Activated T-cell treated with anti-CD3 and anti-CD28 coated beads, Interleukin-2, amount 50 U/mL, for 72 hours (primary cell): Measurements from ENCODE around the gene PSMA6. TPM values are rescaled to one million over a fixed set of nuclear protein-coding genes. Genes with fewer than 3 reads are reported as not detected.
A peak's percentile ranks its signal among the peaks of the same experiment; 100 is the strongest.

Experiments
- ATAC-seq, 2 donors: fragments of 150-1000 bp; cut with Tn5 transposase; replicated peaks in 1 of 2; 2 replicates each; pipeline ENCODE4 v1.10.0; 2021; ENCODE audit warnings: moderate library complexity in 2 of 2, mild to moderate bottlenecking in 1 of 2
- DNase-seq, 2 donors: peaks; one replicate each; pipeline ENCODE4 v3.0.0; 2021 to 2022; ENCODE audit warnings: mixed read lengths in 1 of 2
- H3K27ac Mint-ChIP-seq: one replicate; pipeline ENCODE4 v1.8.0; 2022; ENCODE audit warnings: mild to moderate bottlenecking, moderate library complexity, mixed read lengths
- H3K27me3 Mint-ChIP-seq: one replicate; pipeline ENCODE4 v1.8.0; 2022; ENCODE audit warnings: low read depth, mixed read lengths
- H3K36me3 Mint-ChIP-seq, 2 donors: one replicate each; pipeline ENCODE4 v1.8.0; 2022; ENCODE audit warnings: mixed read lengths in 2 of 2, mild to moderate bottlenecking in 1 of 2; ENCODE audit not compliant: insufficient read depth in 2 of 2
- H3K4me1 Mint-ChIP-seq: one replicate; pipeline ENCODE4 v1.8.0; 2022; ENCODE audit warnings: low read depth, mixed read lengths
- H3K4me3 Mint-ChIP-seq, 2 donors: one replicate each; pipeline ENCODE4 v1.8.0; 2022; ENCODE audit warnings: mild to moderate bottlenecking in 2 of 2, mixed read lengths in 2 of 2, moderate library complexity in 2 of 2
- H3K9me3 Mint-ChIP-seq, 2 donors: one replicate each; pipeline ENCODE4 v1.8.0; 2022; ENCODE audit warnings: mixed read lengths in 2 of 2
- total RNA-seq, 2 donors: library from RNA; stranded (reverse); gene quantifications; one replicate each; pipeline ENCODE4 v1.2.3, GENCODE V29; 2022

Gene PSMA6
- total RNA-seq, 2 donors from 2014 or later: 325 to 349 TPM

DNA sequence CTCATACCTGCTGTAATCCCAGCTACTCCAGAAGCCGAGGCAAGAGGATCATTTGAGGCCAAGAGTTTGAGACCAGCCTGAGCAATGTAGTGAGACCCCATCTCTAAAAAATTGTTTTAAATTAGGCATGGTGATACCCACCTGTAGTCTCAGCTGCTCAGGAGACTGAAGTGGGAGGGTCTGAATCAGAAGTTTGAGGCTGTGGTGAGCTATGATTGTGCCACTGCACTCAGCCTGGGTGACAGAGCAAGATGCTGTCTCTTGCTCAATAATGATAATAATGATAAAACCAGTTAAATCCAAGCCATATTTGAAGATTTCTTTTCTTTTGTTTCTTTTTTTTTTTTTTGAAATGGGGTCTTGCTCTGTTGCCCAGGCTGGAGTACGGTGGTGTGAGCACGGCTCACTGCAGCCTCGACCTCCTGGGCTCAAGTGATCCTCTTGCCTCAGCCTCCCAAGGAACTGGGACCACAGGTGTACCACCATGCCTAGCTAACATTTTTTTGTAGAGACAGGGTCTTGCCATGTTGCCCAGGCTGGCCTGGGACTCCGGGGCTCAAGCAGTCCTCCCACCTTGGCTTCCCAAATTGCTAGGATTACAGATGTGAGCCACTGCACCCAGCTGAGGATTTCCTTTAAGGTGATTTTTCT lies 12.8 kb downstream of the PSMA6 start:
- Mint-ChIP-seq H3K4me1 (peaks cover 65% of the 10 kb centered on the region), H3K27ac (no peak overlapping the region), H3K27me3 (no peaks in the 10 kb centered on the region), H3K36me3 (peaks cover 5 to 35% of the 10 kb centered on the region in 2 donors), H3K4me3 (no peak overlapping the region), H3K9me3 (no peaks in the 10 kb centered on the region)
- peak in 1 of 2 donors; percentile 41 for ATAC-seq
- DNase-seq: no peak

DNA sequence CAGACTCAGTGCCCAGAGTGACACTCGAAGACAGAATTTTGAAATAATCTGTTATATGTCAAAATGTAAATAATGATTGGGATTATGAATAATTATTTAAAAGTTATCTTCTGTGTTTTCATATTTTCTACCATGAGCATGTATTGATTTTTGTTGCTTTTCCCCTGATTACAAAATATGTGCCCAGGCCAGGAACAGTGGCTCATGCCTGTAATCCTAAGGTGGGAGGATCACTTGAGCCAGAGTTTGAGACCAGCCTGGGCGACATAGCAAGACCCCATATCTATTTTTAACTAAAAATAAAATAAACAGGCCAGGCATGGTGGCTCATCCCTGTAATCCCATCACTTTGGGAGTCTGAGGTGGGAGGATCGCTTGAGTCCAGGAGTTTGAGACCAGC lies 13.5 kb downstream of the PSMA6 start:
- DNase-seq (no peak), ATAC-seq (no peak)
- H3K4me1 Mint-ChIP-seq: peaks cover 58% of the 10 kb centered on the region
- peaks cover 5 to 33% of the 10 kb centered on the region in 2 donors for H3K36me3 Mint-ChIP-seq
- H3K27me3 Mint-ChIP-seq: no peaks in the 10 kb centered on the region
- no peak overlapping the region for H3K4me3 Mint-ChIP-seq
- no peak overlapping the region for H3K27ac Mint-ChIP-seq
- H3K9me3 Mint-ChIP-seq: no peaks in the 10 kb centered on the region

DNA sequence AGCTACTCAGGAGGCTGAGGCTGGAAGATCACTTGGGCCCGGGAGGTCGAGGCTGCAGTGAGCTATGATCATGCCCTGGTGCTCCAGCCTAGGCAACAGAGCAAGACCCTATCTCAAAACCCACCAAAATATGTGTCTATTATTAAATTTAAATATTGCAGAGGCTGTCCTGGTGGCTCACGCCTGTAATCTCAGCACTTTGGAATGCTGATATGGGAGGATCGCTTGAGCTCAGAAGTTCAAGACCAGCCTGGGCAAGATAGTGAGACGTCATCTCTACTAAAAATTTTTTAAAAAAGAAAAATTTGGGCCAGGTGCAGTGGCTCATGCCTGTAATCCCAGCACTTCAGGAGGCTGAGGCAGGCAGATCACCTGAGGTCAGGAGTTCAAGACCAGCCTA lies 13.9 kb downstream of the PSMA6 start:
- Mint-ChIP-seq H3K4me3 (no peak overlapping the region), H3K27me3 (no peaks in the 10 kb centered on the region), H3K9me3 (no peaks in the 10 kb centered on the region), H3K4me1 (peaks cover 53% of the 10 kb centered on the region), H3K36me3 (peaks cover 5 to 30% of the 10 kb centered on the region in 2 donors), H3K27ac (peak overlapping the region; percentile 38)
- ATAC-seq (no peak), DNase-seq (no peak)

DNA sequence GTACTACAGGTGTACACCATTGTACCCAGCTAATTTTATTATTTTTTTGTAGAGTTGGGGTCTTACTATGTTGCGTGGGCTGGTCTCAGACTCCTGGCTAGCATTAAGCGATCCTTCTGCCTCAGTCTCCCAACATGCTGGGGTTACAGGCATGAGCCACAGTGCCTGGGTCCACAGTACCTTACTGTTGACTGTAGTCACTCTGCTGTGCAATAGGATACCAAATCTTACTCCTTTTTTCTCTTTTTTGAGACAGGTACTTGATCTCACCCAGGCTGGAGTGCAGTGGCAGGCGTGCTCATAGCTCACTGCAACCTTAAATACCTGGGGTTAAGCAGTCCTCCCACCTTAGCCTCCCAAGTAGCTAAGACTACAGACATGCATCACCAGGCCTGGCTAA lies 25.6 kb downstream of the PSMA6 start:
- H3K4me3 Mint-ChIP-seq: no peak overlapping the region
- H3K4me1 Mint-ChIP-seq: peaks cover 22% of the 10 kb centered on the region
- ATAC-seq (no peak), DNase-seq (no peak)
- H3K36me3 Mint-ChIP-seq: peaks cover 3 to 17% of the 10 kb centered on the region in 2 donors
- H3K27me3 Mint-ChIP-seq: no peaks in the 10 kb centered on the region
- H3K9me3 Mint-ChIP-seq: no peaks in the 10 kb centered on the region
- peak overlapping the region; percentile 28 for H3K27ac Mint-ChIP-seq

DNA sequence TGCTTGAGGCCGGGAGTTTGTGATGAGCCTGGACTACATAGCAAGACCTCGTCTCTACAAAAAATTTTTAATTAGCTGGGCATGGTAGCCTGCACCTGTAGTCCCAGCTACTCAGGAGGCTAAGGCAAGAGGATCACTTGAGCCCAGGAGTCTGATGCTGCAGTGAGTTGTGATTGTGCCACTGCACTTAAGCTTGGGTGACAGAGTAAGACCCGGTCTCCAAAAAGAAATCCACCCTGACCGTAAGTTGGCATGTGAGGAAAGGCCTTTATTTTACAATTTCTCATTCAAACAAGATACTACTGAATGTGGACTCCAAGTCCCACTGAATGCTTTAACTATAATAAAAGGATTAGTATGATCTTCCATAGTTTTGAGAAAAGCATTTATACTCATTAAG lies 27.3 kb downstream of the PSMA6 start:
- peaks cover 3 to 16% of the 10 kb centered on the region in 2 donors for H3K36me3 Mint-ChIP-seq
- no peaks in the 10 kb centered on the region for H3K27me3 Mint-ChIP-seq
- ATAC-seq (no peak), DNase-seq (no peak)
- peaks cover 9% of the 10 kb centered on the region for H3K4me1 Mint-ChIP-seq
- H3K9me3 Mint-ChIP-seq: no peaks in the 10 kb centered on the region
- no peak overlapping the region for H3K4me3 Mint-ChIP-seq
- H3K27ac Mint-ChIP-seq: no peak overlapping the region

DNA sequence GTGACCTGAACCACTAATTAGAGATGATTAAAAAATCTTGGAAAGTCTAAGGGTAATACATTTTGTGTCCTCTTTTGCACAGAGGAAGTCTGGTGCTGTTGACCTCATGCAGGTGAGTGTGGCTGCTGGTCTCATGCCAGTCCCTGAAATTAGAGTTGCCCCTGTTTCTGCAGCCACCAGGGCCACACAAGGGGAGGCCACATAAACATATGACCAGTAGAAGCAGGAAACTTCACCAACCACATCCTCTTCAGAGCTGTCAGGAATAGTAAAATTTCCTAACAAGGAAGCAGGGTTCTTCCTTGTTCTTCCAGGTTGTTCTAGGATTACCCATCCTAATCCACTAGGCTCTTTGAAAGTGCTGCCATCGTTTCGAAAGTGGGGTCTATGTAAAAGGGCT lies 28.3 kb downstream of the PSMA6 start:
- Mint-ChIP-seq H3K9me3 (no peaks in the 10 kb centered on the region), H3K27ac (no peak overlapping the region), H3K4me3 (no peak overlapping the region), H3K36me3 (peaks cover 0 to 11% of the 10 kb centered on the region in 2 donors), H3K27me3 (no peaks in the 10 kb centered on the region), H3K4me1 (no peaks in the 10 kb centered on the region)
- DNase-seq (no peak), ATAC-seq (no peak)

DNA sequence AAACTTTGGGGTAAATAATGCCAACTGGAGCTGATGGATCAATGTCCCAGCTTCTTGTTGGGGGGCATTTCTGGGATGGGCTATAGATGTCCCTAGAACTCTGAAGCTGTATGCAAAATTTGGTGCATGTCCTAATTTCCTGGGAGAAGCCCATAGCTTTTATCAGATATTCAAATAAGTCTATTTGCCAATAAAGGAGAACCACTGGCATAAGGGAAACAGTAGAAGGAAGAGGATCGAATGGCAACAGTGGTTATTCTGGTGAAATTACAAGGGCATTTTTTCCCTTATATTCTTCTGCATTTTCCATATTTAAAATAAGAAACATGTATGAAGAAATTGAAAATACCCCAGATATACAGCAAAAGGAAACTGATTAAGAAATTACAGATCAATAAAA lies 34.2 kb downstream of the PSMA6 start:
- no peaks in the 10 kb centered on the region for H3K36me3 Mint-ChIP-seq
- no peaks in the 10 kb centered on the region for H3K27me3 Mint-ChIP-seq

DNA sequence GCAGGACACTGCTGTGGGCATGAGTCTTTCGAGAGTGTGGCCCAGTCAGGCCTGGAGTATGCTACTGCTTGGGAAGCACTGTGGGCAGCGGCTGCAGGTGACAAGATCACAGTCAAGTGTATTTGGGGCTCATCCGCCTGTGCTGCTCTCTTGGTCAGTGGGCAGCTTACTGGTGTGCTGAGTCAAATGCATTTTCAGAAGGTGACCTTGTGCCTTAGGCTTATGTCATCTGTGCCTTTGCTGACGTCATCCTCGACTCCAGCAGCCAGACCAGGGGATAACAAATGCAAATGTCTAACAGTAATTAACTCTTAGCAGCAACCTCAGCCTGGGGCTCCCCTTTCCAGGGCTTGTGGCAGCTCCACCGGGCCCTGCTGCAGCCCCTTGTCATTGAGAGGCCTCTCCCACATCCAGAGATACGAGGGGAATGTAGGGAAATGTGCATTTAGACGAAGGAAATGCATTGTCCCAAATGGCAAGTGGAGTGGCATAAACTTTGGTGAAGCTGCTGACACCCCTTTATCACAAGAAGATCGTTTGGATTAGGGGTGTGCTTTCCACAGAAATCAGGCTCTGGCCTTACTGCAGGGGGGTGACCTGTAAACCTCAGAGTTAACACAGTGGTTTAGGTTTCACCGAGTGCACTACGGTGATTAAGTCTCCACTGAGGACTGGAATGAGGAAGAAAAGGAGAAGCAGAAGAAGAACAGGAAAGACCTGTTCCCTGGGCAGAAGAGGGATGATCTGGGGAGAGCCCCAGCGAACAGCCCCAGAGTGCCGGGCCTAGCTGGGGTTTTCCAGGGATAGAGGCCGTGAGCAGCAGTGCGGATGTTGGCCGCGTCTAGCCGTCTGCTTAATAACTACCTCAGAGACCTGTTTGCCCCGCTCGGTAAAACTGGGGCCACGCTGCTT lies 39.7 kb downstream of the PSMA6 start:
- peaks cover 44% of the 10 kb centered on the region for H3K4me1 Mint-ChIP-seq
- no peaks in the 10 kb centered on the region for H3K27me3 Mint-ChIP-seq
- no peaks in the 10 kb centered on the region for H3K9me3 Mint-ChIP-seq
- no peak for DNase-seq
- no peak for ATAC-seq
- peak overlapping the region; percentile 76 to 84 for H3K4me3 Mint-ChIP-seq
- H3K27ac Mint-ChIP-seq: peak overlapping the region; percentile 95
- H3K36me3 Mint-ChIP-seq: no peaks in the 10 kb centered on the region

More for the DNA sequence above, 34.2 kb downstream of the PSMA6 start:
- no peak for ATAC-seq
- Mint-ChIP-seq H3K9me3 (no peaks in the 10 kb centered on the region), H3K4me3 (no peak overlapping the region), H3K27ac (no peak overlapping the region), H3K4me1 (peaks cover 8% of the 10 kb centered on the region)
- no peak for DNase-seq

DNA sequence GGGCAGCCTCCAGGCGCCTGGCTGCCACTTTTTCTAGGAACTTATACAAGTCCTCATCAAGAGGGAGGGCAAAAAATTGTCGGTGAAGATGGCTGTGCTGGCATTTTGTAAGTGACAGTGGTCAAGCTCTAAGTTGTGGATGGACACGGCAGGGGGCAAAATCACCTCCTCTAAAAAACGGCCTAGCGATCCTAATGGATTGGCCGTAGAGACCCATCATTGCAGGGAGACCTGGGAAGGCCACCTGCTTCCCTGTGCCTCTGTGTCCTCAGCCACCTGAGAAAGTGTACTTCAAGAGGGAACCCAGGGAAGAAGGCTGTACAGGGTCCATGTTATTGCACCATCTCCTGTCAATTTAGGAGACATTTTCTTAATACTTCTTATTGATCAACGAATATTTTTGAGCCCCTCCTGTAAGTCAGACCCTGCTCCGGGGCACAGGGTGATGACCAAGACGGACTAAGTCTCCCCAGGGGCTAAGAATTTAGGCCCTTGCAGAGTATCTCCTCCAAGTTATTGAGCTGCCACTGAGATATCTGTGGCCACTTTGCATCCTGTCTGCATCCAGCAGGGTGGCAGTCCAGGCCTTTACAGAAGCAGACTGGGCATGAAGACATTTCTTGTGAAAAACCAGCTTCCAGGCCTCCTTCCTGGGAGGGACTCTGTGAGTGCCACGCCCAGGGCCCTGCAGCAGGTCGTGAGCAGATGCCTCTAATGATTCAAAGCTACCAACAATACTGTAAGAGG lies 40.5 kb downstream of the PSMA6 start:
- H3K27ac Mint-ChIP-seq: peak overlapping the region; percentile 95
- DNase-seq (peak; percentile 71 to 77), ATAC-seq (peak; percentile 71 to 78)
- H3K4me3 Mint-ChIP-seq: peak overlapping the region; percentile 76 to 84
- no peaks in the 10 kb centered on the region for H3K36me3 Mint-ChIP-seq
- no peaks in the 10 kb centered on the region for H3K27me3 Mint-ChIP-seq
- no peaks in the 10 kb centered on the region for H3K9me3 Mint-ChIP-seq
- H3K4me1 Mint-ChIP-seq: peaks cover 44% of the 10 kb centered on the region

DNA sequence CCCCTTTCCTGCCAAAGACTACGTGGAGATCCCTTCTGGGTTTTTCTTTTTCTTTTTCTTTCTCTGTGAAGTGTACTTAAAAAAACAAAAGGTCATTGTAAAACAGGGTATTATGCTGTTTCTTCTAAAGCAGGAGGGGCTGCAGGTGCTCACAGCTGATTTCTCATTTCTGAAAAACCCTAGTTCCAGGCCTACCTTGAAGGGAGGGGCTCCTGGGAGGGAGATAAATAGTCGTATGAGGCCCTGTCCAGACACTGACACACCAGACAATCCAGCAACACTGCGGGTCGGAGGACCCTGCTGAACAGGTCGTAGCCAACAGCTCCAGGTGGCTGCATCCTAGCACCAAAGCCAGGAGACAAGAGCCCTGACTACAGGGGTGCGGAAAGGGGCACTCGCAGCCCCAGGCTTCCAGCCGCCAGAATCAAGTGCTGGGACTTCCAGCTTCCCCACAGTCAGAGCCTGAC lies 41.1 kb downstream of the PSMA6 start:
- Mint-ChIP-seq H3K4me3 (peak overlapping the region; percentile 76 to 84), H3K27me3 (no peaks in the 10 kb centered on the region), H3K9me3 (no peaks in the 10 kb centered on the region), H3K27ac (peak overlapping the region; percentile 95), H3K4me1 (peaks cover 44% of the 10 kb centered on the region), H3K36me3 (no peaks in the 10 kb centered on the region)
- DNase-seq (peak in 1 of 2 donors; percentile 41), ATAC-seq (peak; percentile 20 to 36)

DNA sequence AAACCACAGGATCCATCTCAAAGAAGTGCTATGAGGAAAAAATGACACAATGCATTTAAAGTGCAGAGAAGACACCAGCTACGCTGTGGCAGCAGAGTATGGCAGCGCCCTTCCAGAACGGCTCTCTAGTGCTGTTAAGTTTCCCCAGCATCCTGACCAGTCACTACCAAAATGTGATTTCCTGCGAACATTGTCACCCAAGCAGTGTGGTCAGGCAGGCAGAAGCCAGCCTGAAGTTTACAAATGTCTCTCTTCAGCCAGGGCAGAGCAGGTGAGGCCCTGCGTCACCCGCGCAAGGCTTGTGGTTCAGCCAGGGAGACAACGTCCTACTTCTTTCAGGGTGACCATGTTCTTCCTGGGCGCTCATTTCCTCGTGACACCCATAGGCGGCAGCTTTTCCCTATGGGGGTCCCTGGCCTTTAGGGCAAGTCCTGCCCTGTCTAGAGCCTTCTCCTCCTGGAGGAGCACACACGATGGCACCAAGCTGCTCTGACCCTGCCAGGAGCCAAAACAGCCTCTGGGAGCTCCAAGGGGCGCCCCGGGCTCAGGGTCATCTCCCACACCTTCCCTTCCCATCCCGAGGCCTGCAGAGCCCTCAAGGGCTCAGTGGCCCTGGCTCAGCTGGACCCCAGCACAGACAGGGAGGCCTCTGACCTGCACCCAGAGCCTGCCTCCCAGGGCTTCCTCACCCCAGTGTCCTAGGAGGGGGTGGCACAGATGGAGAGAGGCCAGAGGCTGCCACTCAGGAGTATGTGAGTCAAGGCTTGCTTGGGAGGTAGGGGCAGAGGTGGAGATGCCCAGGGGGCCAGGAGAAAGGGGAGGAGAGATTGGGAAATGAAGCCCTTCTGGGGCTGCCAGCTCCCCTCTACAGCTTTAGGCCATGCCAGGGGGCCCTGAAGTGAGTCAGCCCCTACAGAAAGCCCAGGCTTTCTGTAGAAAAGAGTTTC lies 41.9 kb downstream of the PSMA6 start:
- Mint-ChIP-seq H3K4me1 (peaks cover 44% of the 10 kb centered on the region), H3K36me3 (no peaks in the 10 kb centered on the region), H3K9me3 (no peaks in the 10 kb centered on the region), H3K27ac (peak overlapping the region; percentile 95), H3K4me3 (peak overlapping the region; percentile 76 to 84), H3K27me3 (no peaks in the 10 kb centered on the region)
- DNase-seq: peak; percentile 68 to 75
- peak; percentile 73 to 74 for ATAC-seq
